ENCODE data around the gene FGD3.
A peak's percentile ranks its signal among the peaks of the same experiment; 100 is the strongest.

The FGD3 gene

GRCh38 chr9:92965061-92965758 is 17.9 kb downstream of the FGD3 start:
- no peak for TF ChIP-seq CTCF (conservative IDR thresholded peaks at IDR 0.05; ENCODE audit: low read depth, low read length)
- DNase-seq (ENCODE audit: low read depth) = no peak
- H3K4me3 ChIP-seq (ENCODE audit: low read depth, low read length) = no peak overlapping the region

GRCh38 chr9:92965759-92966517 is 18.6 kb downstream of the FGD3 start:
- H3K4me3 ChIP-seq (ENCODE audit: low read depth, low read length) = no peak overlapping the region
- no peak for DNase-seq (ENCODE audit: low read depth)
- no peak for TF ChIP-seq CTCF (conservative IDR thresholded peaks at IDR 0.05; ENCODE audit: low read depth, low read length)

DNA sequence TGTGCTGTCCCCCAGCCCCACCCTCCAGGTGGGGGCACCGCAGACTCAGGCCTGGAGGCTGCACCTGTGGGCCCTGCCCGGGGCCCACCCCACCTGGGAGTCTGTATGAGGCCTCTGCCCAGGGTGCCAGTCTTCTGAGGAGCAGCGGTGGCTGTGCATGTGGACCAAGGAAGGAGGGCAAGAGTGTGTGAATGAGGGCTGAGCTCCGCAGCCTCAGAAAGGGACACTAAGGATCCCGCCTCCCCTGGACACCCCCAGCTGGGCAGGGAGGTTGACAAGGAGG is 19.1 kb downstream of the FGD3 start:
- H3K4me3 ChIP-seq (ENCODE audit: low read depth, low read length) = no peak overlapping the region
- no peak for TF ChIP-seq CTCF (conservative IDR thresholded peaks at IDR 0.05; ENCODE audit: low read depth, low read length)
- no peak for DNase-seq (ENCODE audit: low read depth)

DNA sequence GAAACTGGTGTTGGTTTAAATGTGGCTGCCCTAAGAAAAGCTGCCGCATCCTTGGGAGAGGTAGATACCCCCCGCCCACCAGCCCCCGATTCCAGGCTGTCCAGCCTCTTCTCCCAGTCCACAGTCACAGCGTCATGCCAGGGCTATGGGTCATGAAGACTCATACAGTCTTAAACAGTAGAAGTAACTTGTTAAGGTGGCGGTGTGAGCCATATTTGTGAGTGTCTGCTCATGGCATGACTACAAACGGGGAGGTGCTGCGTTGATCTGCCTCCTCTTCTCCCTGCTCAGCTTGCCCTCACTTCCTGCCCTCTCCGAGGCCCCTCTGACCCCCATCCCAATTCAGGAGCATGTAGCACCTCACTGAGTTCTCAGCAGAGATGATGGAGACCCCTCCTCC is 20.8 kb downstream of the FGD3 start:
- TF ChIP-seq CTCF (conservative IDR thresholded peaks at IDR 0.05; ENCODE audit: low read depth, low read length) = no peak
- no peak for DNase-seq (ENCODE audit: low read depth)
- no peak overlapping the region for H3K4me3 ChIP-seq (ENCODE audit: low read depth, low read length)

DNA sequence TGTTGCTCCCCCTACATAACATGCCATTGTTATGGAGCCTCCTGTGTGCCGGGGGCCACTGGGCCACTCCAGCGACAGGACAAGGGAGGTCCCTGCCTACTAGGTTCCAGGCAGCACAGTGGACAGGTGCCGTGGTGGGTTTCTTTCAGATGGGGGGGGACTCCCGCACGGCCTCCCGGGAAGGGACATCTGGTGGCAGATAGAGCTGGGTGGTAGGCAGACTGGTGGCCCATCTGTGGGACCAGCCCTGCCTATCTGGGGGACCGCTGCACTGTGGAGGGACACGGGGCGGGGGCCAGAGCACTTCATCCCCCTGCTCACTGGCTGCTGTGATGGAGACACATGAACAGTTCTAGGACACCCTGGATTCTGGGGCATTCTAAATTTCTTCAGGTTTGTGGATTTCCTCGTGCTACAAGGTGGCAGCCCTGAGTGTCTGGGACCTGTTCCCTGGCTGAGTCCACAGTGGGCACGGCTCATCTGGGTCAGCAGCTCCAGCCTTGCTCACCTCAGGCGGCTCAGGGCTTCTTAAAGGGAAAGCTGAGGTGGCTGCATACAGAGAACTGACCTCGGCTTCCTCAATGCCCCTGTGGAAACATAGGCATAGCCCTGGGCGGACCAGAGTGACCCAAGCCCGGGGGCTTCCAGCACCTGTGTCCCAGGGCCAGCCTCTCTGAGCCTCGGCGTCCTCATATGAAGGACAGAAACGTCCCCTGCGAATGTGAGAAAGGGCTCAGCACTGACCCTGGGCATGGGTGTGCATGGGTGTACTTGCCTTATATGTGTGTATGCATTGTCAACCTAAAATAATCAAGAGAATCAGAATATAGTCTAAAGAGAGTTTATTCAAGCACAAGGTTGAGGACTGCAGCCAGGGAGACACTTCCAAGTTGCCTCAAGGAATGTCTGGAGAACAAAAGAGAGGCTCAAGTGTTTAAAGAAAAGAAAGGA is 22.5 kb downstream of the FGD3 start:
- H3K4me3 ChIP-seq (ENCODE audit: low read depth, low read length) = no peak overlapping the region
- no peak for DNase-seq (ENCODE audit: low read depth)
- no peak for TF ChIP-seq CTCF (conservative IDR thresholded peaks at IDR 0.05; ENCODE audit: low read depth, low read length)

DNA sequence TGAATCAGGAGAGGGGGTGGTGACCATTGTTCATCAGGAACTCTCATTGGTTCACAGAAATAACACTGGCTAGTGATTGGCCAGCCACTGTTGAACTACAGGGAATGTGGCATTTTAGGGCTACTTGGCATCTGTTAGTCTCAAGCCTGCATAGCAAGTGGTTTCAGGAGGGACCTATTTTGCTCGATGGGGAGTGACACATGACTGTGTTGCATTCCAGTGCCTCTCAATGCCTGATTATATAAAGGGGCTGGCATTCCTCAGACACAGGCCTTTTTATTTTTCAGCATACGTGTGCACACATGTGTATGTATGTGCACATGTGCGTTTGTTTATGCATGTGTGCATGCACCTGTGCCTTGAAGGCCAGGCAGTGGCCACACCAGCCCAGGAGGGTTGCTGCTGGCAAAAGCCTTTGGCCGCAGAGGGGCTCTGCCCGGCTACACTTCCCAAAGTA is 23.2 kb downstream of the FGD3 start:
- H3K4me3 ChIP-seq (ENCODE audit: low read depth, low read length) = no peak overlapping the region
- peak; percentile 21 for DNase-seq (ENCODE audit: low read depth)
- no peak for TF ChIP-seq CTCF (conservative IDR thresholded peaks at IDR 0.05; ENCODE audit: low read depth, low read length)

All from choroid plexus epithelial cell (primary cell).